ENCODE results near the gene GNLY.

The GNLY gene

DNA sequence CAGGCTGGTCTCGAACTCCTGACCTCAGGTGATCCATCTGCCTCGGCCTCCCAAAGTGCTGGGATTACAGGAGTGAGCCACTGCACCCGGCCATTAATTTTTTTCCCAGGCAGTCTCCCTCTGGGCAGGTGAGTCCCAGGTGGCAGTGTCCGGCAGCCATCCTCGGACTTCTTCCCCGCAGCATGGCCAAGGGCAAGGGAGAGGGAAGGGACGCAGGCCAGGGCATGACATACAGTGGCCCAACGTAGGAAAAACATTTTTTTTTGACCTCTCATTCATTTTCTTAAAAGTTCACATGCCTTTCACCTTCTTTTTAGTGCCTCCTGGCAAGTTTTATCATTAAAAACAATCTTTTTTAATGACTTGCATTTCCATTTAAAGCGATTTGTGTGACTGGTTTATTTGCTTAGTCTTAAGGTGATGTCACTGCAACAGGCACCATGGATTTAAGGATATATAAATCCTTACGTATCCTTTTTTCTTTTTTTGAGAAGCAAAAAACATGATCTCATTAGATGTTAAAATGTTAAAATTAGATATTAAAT, 36.6 kb downstream of the GNLY start:
- DNase-seq = no peak

DNA sequence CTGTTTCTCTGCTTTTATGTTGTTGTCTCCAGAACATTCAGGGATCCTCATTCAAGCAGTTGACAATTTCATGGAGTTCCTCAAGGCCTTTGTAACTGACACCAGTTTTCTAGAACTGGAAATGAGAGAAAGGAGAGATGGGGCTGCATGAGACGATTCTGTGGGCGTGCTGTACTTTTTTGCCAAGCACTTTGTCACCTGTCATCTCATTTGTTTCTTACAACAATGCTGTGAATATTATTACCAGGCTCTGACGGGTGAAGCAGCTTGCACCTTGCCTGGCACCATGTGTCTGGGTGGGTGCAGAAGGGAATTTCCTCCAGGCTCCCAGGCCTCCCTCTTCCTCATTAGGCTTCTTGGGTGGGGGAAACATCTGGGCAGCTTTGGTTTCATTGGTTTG, 37.4 kb downstream of the GNLY start:
- DNase-seq = no peak

DNA sequence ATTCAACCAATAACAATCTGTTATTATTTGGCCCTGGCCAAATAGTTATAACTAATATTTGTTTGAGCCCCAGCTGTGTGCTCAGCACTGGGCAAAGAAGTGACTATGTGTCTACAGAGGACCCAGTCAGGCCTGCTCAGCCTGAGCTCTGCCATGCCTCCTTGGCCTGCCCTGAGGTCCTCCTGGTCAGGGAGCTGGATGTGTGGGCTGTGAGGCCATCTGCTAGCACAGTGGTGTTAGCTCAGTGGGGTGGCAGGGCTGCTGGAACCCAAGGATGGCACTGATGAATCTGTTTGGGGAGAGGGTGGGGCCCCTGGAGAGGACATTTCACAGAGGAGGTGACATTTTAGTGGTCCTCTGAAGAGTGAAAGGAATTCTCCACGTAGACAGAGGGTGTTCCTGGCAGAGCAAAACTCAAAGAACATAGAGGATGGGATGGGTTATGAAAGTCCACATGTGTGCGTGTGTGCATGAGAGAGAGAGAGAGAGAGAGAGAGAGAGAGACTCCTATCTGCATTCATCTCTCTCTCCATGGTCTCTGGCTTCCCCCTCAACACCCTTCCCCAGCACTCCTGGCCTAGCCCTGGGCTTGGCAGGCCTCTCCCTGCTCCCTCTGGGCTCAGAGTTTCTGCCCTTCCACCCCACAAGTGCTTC, 38.4 kb downstream of the GNLY start:
- DNase-seq = no peak

DNA sequence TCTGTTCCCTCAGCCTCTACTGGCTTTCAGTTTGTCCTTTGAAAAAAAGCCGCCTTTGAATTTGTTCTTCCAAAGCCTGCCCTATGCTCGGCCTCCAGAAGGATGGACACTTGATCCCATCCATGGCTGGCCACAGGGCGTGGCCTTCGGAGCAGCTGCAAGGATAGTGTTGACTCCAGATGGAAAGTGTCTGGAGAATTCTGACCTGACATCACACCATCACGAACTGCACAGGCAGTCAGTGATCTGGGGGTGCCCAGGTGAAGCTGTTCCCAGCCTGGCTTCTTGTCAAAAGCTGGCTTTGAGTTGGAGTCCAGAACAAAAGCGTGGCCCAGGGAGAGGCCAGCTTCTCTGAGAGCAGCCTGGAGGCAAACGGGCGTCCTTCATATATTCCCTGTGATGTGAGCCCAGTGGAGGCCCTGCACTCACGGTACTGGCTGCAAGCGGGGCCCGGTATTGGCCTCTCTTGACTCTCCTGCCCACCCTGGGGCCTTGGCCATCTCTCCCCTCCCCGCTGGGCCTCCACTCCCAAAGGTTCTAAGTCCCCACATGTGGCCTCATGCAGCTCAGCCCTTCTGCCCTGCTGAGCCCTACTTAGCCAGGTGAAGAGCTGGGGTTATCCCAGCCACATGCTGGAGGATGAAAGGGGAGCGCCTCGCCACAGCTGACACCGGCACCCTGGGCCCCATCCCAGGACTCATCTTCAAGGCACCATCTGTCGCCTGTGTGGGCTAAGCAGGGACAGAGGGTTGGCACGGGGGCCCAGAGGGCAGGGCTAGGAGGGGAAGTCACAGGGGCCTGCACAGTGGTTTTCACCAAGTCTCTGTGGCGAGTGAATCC, 39.2 kb downstream of the GNLY start:
- DNase-seq = no peak

DNA sequence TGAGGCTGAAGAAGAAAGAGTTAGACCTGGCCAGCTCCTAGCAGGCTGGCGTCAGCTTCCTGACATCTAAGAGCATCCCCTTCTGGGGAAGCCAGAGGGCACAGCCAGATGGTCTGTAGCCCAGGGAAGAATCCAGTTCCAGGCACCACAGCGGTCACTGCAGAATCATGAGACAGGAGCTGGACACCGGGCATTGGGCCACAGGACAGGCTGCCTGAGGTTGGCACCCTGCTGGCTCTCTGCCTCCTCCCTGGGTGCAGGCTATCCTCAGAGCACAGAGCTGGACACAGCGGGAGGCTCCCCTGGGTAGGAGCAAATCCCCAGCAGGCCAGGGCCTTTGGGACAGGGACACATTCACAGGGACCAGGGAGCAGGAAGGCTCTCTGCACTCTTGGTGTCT, 39.9 kb downstream of the GNLY start:
- DNase-seq = no peak

DNA sequence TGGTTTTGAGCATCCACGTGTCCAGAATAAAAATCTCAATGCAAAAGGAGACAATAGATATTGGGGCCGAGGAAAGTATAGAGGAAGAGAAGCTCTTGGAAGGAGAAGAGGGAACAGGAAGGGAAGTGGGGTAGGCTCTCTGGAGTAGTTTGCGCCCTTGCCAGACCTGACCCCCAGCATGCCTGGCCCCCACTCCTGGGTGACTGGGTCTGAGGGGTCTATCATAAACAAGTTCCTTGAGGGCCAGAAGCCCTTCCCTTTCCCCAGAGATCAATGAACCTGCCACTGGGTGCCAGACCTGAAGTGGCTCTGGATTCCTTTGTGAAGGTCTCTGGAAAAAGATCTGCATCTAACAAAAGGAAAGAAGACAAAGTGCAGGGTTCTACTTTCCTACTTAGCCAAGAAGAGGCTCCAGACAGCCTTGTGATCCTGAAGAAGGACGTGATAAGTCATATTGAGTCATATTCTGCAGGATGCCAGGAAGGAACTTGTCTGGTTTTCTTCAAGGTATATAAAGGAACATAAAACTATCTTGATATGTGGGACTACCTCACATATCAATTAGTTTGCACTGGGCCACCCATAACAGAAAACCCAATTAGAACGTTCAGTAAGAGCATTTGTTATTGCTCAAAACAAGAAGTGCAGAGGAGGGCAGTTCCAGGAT, 40.9 kb downstream of the GNLY start:
- no peak for DNase-seq

DNA sequence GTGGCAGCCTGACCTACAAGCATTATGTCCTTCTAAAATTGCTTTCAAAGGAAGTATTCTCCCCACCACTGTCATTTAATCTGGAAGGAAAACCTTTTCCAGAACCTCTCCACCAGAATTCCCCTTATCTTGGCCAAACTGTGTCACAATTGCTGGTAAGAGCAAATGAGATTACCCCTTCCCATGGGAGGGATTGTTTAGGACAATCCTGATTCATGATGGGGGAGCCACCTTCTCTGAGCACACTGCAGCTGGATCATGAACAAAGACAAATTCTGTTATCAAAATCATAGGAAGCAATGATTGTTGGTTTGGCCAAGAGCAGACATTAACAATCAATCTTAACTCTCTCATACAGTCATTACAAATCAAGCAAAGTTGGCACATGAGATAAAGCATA, 41.5 kb downstream of the GNLY start:
- no peak for DNase-seq

DNA sequence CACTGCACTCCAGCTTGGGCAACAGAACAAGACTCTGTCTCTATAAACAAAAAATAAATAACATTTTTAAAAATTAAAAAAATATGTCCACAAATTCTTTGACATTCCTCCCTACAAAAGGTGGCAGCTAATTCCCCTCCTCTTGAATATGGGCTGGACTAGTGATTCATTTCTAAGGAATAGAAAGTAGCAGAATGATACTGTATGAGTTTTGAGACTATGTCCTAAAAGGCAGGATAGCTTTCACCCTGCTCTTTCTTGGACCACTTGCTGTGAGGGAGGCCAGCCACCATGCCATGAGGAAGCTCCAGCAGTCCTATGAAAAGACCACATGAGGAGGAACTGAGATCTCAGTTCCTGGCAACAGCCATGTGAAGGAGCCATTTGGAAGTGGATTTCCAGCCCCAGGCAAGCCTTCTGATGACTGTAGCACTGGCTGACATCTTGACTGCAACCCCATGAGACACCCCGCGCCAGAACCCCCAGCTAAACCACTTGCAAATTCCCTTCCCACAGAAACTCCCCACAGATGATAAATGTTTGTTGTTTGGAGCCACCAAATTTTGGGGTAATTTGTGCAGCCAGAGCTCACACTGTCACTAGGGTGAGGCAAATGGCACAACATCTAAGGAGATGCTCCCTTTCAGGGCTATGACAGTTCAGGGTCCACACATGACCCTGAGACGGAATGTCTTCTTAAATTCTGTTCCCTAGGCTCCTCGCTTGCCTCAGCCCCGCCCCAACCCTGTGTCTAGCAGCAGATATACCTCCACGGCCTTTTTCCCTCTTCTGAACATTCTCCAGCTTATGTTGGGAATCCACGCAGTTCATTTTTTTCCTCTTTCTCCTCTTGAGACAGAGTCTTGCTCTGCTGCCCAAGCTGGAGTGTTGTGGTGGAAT, 42.5 kb downstream of the GNLY start:
- DNase-seq = no peak

DNA sequence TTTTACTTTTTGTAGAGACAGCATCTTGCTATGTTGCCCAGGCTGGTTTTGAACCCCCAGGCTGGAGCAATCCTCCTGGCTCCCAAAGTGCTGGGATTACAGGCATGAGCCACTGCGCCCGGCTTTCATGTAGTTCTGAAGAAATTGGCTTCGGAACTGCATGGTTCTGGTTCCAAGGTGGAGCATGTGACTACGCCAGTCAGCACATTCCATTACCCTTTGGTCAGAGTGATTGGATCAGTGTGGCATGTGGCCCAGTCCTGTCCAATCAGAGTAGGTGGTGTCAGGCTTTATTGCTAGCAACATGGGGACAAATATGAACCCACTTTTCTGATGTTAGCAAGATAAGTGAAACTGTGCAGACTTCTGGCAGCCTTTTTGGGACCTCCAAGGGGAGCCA, 43.3 kb downstream of the GNLY start:
- DNase-seq = no peak

DNA sequence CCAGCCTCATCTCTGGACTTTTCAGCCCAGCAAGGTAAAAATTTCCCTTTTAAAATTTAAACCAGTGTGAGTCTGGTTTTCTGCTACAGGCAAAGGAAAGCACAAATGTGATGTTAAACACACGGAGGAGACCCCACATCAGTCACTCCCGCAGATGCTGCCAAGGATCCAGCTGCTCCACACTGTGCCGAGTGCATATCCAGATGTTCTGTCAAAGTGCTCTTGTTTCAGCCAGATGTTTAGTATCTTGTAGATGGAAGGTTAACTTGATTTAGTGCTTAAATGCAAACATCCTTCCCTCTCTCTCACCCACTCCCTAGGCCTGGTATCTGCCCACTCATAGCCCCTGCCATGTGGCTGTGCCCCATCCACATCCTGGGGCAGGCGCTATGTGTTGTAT, 43.8 kb downstream of the GNLY start:
- no peak for DNase-seq

DNA sequence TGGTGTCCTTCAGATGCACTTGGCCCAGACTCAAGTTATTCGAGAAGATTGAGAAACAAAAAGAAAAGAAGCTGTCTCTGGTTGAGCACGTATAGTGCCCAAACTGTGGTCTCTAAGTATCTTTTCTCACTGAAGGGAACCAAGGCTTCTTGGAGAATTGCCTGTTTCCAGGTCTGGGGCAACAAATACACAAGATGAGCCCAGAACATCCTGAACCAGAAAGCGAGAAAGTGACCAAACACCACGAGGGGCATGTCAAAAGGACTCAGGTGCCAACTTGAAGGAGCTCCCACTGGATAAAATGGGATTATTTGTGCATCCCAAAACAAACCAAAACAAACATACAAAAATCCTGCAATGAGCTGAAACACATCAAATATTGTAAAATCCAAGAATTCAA, 46.0 kb downstream of the GNLY start:
- no peak for DNase-seq

DNA sequence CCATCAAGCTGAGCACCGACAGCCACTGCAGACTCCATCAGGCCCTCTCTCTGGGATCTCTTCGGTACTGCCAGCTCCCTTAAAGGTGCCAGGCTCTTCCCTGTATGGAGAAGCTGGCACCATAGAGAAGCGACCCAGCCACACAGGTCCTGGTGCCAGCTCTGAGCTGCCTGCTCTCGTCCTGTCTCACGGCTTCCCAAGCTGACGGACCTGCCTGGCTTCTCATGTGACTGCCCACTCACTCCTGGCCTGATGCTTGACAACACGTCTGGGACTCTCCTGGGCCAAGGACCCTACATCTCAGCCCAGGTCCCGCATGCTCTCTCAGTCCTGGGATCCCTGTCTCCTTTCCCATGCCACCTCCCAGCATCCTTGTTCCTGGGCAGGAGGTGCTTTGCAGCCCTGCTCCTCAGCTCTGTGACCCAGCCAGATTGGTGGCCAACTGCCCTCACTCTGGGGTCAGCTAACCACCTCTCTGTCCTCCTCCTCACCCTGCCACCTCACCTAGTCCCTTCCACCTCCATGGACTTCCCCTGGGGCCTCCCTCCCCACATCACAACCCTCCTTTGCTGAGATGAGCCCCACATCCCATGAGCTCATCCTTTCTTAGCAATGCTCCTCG, 47.2 kb downstream of the GNLY start:
- DNase-seq = no peak

DNA sequence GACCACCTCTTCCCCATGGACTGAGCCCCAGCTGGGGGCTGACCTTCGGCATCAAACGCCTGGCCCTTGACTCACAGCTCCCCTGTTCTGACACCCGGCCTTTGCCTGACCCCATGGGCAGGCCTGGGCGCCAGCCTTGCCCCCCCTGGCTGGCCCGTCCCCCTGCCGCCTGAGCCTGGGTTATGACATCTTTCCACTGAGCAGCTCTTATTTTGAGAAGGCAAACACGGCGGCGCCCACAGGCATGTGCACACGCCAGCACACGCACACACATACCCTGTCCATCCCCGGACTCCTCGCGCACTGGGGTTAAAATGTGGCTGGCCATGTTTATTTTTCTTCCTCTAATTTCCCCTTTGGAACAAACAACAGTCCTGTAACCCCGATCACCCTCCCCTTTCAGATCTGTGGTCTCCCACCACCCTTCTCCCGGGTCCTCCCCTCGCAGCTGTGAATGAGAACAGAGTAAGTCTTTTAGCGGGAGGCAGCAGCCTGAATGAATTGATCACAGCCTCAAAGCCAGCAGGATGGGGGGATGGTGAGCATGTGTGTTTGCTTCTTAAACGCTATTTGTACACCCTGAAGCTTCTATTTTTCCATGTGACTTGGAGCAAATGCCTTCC, 47.8 kb downstream of the GNLY start:
- peak; percentile 42 for DNase-seq

DNA sequence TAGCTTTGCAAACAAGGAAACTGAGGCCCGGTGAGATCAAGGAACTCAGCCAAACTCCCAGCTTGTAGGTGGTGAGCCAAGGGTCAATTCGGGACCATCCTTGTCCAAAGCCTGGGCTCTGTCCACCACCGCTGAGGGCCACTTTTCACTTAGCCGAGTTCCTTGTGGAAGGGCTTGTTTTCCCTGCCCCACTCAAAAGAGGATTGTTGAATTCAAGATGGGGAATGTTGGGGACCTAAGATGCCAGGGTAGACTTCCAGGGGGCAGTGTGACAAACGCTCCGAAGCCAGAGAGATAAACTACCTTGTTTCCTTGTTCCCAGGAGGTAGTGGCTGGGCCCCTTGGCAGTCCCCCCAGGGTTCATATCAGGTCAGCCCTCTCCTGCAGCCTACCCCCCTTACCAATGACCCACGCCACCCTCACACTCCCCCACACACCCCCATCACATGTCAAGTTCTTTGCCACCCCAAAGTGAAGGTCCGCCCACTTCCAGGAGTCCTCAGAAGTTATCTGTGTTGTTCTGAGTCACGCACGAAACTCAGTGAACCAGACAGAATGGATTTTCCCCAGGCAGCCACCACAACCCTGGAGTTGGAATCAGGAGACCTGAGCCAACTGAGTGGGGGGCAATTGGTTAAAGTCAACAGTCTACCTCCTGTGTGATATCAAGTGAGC, 49.3 kb downstream of the GNLY start:
- DNase-seq = no peak

DNA sequence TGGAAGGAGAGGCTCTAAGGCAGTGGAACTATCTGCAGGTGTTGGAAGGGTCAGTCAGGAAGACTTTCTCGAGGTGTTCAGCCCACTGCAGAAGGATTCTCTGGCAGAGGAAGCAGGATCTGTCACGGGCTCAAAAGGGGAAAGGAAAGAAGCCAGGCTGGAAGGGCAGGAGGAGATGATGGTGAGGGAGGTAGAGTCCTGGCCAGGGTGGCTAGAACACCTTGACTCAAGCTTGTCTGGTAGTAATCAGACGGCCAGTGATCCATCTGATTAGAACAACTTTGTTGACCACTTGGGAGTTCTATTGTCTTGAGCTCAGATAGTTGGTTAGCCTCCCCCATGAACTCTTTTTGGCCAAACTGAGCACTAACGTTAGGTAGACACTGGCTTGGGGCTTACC, 49.9 kb downstream of the GNLY start:
- DNase-seq = no peak

DNA sequence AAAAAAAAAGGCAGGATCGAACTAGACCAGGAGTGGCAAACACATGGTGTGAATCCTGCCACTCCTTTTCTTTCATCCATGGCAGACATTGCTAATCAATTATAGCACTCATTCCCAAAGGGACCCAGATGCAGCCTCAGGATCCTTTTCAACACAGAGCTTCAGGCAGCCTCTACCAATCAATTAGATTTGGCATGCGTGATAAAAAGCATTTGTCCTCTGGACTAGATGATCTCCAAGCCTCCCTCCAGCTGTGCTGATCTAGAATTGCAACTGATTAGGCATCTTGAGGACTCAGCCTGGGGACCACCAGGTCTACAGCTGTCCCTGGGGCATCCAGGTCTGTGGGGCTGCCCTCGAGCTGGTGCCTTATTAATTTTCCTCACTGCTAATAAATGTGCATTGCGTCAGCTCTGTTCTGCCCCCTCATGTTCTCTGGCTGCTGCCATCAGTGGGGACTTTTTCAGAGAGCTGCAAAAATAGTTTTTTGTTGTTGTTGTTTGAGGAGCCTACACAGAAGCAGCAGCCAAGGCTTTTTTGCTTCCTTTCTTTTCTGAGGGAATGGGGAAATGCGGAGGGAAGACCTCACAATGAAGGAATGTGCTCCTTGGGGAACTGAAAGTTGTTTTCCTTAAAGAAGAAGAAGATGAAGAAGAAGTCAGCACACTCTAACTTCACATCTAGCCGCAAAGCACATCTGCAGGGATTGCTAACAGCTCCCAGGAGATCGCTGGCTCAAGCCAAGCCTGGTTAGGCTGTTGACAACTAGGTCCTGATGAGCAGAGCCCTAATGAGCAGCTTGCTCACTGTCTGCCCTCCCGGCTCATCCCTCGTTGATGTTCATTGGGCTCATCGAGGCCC, 50.8 kb downstream of the GNLY start:
- DNase-seq = no peak

DNA sequence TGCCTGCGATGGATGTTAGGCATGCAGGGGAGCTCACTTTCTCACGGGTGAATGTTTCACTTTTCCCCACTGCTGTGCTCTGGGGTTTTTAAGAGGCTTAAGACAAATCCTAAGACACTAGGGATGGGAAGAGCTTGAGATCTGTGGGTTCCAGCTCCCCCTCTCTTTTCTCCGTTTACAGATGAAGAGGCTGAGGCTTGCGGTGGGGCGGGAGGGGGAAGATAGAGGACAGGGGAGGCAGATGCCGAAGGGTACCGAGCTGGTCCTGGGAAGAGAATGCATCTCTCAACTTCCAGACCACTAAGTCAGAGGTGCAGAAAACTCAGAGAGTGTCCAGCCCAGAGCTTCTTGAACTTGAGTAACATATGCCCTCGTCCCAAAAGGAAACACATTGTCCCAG, 51.5 kb downstream of the GNLY start:
- DNase-seq = no peak

DNA sequence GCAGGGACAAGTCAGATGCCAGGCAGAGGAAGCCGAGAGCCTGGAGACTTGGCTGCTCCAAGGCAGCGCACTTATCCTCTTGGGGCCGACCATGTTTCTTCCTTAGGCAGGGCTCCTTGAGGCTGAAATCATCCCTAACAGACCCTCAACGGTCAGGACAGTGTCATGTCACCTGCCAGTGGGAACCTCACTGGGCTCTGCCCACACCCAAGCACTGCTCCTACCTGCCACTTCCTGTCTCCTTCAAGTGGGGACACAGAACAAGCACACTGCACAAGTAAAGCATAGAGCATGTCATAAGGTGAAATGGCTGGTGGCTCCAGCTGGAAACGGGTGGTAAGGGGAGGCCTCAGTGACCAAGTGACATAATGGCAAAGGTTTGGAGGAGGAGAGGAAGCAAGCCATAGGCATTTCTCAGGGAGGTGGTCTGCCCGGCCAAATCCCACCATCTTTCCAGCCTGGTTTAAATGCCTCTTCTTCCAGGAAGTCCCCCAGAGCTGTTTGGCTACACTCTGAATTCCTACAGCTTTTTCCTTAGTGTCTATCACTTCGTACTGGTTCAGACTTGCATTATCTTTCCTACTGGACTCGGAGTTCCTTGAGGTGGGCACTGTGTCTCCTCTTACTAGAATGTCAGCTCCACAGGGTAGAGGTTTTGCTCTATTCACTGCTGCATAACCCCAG, 52.3 kb downstream of the GNLY start:
- no peak for DNase-seq

DNA sequence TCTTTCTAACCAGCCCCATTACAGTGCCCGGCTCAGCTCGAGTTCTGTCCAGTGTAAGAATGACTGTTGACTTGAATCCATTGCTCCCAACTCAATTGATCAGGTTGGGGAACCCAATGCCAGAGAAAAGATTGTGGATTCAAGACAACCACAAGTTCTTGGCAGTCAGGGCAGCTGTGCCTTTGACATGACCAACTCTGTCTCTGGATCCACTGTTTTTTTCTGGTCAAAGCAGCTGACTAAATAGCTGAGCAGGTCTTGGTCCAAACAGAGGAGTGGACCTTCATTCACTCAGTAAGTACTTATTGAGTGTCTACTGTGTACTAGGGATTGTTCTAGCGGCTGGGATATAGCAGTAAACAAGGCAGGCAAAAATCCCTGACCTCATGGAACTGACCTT, 53.3 kb downstream of the GNLY start:
- no peak for DNase-seq
